GM21717 (cell line): ENCODE data around the gene NGF.
"Not testable (repeated sequence)": the region's sequence is repeated elsewhere in the genome, so short reads cannot be mapped to it uniquely, and the experiment has no call there.

Source experiments
- ATAC-seq: cut with Tn5 transposase; IDR thresholded peaks from one replicate; pipeline ENCODE4 v1.9.1; 2021; ENCODE audit warnings: mild to moderate bottlenecking, moderate library complexity; ENCODE audit not compliant: unreplicated experiment

Gene NGF

DNA sequence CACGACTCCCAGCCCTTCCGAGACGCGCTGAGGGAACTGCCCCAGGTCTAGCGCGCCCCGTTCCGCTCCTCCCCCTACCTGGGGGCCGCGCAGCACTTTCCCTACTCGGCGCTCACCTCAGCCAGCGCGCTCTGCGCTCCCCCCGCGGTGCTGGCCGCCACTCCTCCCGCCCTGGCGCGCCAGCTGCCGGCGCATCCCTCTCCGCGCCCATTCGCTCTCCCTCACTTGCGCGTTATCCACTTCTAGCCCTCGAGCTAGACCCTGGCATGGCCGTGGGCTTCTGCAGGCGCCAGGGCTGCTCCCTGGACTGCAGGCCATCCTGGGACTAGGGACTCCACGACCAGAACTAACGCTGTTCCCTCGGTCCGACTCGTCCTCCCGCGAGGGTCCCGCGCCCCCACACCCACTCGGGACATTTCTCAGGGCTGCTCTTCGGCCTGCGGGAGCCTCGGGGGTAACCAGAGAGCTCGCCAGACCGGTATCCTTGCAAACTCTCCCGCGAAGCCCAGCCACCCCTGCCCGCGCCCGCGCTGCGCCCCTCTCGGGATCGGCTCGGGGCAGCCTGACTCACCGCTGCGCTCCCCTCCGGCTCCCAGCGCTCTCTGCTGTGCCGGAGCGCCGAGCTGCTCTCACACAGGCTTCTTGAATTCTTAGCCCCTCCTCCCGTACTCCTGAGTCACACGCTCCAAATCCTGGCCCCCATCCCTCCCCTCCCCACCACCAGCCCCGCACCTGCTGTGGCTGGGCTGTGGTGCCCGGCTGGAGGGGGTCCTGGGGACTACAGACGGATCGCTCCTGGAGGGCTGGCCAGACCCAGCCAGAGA is at the start of gene NGF:
Gene NGF, minus strand, starts transcription at position 617 of the 824 bp plus-strand sequence. CDS start 51,454 bp downstream, outside the sequence.
- no peak for ATAC-seq

- ATAC-seq = not testable (repeated sequence)
These were observed 45.4 kb upstream of the NGF start for GRCh38 chr1:115383455-115383854.

DNA sequence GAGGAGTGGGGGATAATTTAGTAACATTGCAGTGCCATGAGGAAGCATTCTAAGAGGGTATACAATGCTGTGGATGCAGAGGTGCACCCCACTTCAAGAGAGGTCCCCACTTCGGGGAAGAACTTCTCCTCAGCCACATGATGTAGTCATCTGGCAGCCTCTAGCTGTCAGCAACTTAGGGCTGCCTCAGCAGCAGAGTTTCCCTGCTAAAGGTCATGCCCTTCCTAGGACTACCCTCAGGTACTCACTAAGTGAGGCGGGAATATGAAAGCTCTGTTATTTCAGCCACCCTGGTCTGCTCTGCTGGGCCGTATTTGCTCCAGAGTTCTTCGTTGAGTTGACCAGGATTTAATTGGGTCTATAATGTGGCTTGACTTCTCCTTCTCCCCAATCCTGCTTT is 41.9 kb upstream of the NGF start:
- no peak for ATAC-seq

- no peak for ATAC-seq
These were observed 39.4 kb upstream of the NGF start for GRCh38 chr1:115377411-115377810.

DNA sequence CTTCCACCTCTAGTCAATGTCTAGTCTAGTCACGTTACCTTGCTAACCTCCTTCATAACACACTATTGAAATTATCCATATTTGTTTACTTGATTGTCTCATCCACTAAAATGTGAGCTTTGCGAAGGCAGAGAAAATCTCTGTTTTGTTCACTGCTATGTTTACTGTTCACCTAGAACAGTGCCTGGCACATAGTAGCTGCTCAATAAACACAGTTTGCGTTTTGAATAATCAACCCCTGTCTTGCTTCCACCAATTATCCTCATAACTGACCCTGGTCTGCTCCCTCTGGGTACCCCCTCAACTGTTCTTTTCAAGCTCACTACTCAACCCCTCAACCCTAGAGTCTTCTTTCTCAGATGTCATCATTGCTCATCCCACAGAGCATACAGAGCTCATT is 36.5 kb upstream of the NGF start:
- ATAC-seq = no peak

DNA sequence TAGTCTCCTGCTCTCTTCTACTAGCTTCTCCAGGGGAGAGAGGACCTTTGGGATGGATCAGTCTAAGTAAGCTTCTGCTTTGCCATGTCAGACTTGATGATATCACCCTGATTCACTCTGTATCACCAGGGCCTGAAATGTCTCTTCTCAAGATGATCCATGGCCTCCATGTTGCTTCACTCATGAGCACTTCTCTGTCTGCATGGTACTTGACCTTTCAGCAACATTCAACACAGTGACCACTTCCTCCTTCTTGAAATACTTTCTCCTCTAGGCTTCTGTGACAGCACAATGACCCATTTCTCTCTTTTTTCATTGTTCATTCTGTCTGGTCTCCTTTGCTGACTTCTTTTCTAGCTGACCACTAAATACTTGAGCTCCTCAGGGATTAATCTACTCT is 35.3 kb upstream of the NGF start:
- no peak for ATAC-seq

DNA sequence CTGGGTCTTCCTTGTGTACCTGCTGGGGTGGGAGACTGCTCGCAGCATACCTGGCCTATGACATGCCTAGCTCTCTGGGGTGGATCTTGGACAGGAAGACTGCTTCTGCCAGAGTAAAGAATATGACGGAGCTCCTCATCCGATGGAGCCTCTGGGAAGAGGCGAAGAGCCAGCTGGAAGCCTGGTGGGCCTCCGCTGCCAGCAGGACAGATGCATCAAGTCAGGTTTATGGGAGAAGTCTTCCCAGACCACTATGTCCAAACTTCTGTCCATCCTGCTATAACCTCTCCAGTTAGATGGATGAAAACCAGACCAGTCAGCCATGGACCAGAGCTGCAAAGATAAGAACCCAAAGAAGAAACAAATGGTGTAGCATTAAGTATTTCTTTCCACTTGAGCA is 27.7 kb upstream of the NGF start:
- ATAC-seq = no peak

- ATAC-seq = no peak
These were observed 26.7 kb upstream of the NGF start for GRCh38 chr1:115364780-115365155.

- ATAC-seq = no peak
These were observed 26.2 kb upstream of the NGF start for GRCh38 chr1:115364046-115364779.

DNA sequence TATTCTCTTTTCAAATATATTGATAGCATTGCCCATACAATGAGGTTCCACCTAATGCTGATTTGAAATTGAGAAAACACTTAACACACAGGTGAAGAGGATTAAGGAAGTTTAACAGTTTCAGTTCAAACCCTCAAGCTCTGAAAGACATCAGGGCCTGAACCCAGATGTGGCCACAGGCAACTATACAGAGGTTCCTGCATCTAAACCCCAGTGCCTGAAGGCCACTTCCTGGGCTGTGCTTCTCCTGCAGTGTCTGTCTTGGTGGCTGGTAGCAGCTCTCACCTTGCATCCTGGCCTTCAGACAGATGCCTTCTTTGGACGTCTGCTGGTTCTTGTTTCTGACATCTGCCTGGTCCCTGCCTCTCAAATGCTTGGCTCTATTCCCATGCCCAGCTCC is 25.1 kb upstream of the NGF start:
- ATAC-seq = no peak

- not testable (repeated sequence) for ATAC-seq
These were observed 22.6 kb upstream of the NGF start for GRCh38 chr1:115360505-115361129.

GRCh38 chr1:115359787-115360452 is 21.9 kb upstream of the NGF start:
- not testable (repeated sequence) for ATAC-seq

- no peak for ATAC-seq
These were observed 18.3 kb upstream of the NGF start for GRCh38 chr1:115356356-115356755.

DNA sequence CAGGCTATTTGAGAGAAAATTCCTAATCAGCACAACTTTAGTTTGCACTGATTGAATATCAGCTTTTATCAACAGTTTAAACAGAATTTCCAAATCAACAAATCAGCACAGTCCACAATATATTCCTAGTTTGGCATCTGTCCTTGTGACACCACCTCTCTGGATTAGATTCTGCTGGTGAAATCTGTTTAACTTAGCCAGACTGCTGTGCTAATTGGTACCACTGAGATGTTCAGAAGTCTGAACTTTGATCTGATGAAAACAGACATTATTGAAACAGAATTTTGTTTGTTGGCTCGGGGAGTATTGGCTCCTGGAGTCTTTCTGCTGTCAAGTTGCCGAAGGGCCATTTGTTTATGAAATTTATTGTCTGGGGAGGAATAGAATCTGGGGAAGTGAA is 17.0 kb upstream of the NGF start:
- ATAC-seq = no peak

GRCh38 chr1:115351143-115351542 is 13.1 kb upstream of the NGF start:
- no peak for ATAC-seq

- no peak for ATAC-seq
These were observed 10.6 kb upstream of the NGF start for GRCh38 chr1:115348636-115349035.

- no peak for ATAC-seq
These were observed 9.2 kb upstream of the NGF start for GRCh38 chr1:115347282-115347681.

DNA sequence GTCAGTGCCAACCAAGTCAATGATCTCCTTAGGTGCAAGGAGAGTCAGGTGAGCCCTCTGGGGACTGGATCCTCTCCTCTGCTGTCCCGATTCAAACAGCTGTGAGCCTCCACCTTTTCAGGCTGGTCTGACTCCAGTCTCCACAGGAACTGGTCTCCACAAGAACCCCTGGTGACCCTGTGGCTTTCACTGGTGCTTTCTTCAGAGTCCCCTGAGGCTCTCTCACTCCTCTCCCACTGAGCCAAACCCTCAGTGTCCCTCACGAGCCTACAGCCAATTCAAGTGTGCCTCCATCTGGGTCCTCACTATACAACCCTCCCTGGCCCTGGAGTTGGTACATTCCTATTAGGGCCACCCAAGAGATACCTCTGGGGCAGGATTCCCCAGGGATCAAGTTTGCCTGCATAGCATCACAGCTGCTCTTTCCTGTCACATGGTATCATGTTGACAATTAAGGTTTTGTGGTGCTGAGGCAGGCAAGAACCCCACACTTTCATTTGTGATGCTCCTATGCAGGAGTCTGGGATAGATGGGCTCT is 5.2 kb upstream of the NGF start:
- ATAC-seq = no peak

GRCh38 chr1:115341948-115342347 is 3.9 kb upstream of the NGF start:
- no peak for ATAC-seq

GRCh38 chr1:115340879-115341278 is 2.8 kb upstream of the NGF start:
- no peak for ATAC-seq

DNA sequence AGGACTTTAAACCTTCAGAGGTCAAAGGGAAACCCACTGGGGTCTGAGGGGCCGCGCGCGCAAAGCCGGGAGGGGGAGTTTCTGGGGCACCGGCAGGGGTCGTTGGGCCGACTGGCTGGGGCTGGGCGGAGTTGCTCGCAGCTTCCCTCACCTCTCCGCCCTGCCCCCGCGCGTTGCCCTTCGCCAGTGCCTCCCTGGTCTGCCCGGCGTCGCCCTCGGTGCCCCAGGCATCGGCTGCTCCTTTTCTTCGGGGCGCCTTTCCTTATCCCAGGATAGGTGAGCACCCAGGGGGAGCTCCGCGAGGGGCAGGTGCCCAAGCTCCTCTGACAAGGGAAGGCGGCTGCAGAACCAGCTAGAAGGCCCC is 390 bp upstream of the NGF start:
- ATAC-seq = no peak
